Measurements from ENCODE around the gene ZNF256. TPM values are rescaled to one million over a fixed set of nuclear protein-coding genes. Genes with fewer than 3 reads are reported as not detected.

The ZNF256 gene
- total and polyA plus RNA-seq, 2 of the 4 experiments (the other 2 are of a cell fraction): 3.0 to 7.0 TPM

DNA sequence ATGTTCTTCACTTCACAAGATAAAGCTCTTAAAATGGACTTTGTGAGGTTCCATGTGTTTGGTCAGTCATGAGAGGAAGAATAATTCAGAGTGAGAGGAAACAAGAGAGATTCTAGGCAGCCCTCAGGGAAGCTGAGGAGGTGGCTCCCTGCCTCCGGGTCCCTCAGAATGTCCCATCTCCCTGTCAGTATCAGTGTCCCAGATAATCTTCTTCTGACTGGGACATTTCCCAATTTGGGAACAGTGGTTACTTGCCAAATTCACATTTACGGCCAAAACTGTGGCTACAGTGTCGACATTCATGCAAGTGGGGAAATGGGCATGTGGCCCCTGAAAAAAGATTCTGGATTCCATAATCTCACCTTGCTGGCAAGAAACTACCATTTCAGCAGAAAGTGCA lies 40.1 kb downstream of the ZNF256 start:
- Histone ChIP-seq H3K36me3 (ENCODE audit: control insufficient read depth, insufficient read depth, low read length) (peaks cover 39% of the 10 kb centered on the region), H2AK9ac (replicated peaks; ENCODE audit: low read depth, low read length, poor library complexity) (no peak overlapping the region), H3K27ac (ENCODE audit: insufficient read depth, low read length) (no peak overlapping the region), H2AFZ (replicated peaks; ENCODE audit: low read length, poor library complexity) (no peak overlapping the region), H3K4me2 (ENCODE audit: low read depth, low read length) (no peak overlapping the region), H2BK120ac (ENCODE audit: low read depth, low read length) (no peak overlapping the region), H2AK5ac (ENCODE audit: low read depth, low read length) (no peak overlapping the region), H3K9me3 (ENCODE audit: control insufficient read depth, insufficient read depth, low read length) (peaks cover 8% of the 10 kb centered on the region; the same call in 1 of the 2 replicates), H4K20me1 (ENCODE audit: insufficient read depth, low read length) (no peaks in the 10 kb centered on the region), H3K4me3 (ENCODE audit: insufficient read depth, low read depth, low read length) (no peak overlapping the region), H3K79me1 (ENCODE audit: low read depth in 1 of 2, low read length in 2 of 2) (peaks cover 3 to 8% of the 10 kb centered on the region in 2 experiments; a peak in 2 of 4 replicates), H4K91ac (ENCODE audit: insufficient read depth, low read depth, low read length) (no peak overlapping the region), H4K5ac (ENCODE audit: low read depth, low read length) (no peak overlapping the region), H3K9me1 (ENCODE audit: insufficient read depth, low read length) (no peaks in the 10 kb centered on the region), H3K23ac (ENCODE audit: low read depth, low read length) (no peak overlapping the region), H3K9ac (ENCODE audit: low read depth, low read length) (no peak overlapping the region), H3K4ac (ENCODE audit: low read depth, low read length) (no peak overlapping the region), H3K18ac (ENCODE audit: low read depth, low read length) (no peak overlapping the region), H3K27me3 (ENCODE audit: control insufficient read depth, insufficient read depth, low read length) (no peaks in the 10 kb centered on the region), H2BK5ac (ENCODE audit: low read depth, low read length, poor library complexity, severe bottlenecking) (no peak overlapping the region), H3K14ac (replicated peaks; ENCODE audit: low read depth, low read length) (no peak overlapping the region), H2BK20ac (ENCODE audit: low read depth, low read length) (no peak overlapping the region), H3K4me1 (ENCODE audit: control insufficient read depth, insufficient read depth, low read length) (no peaks in the 10 kb centered on the region), H2BK15ac (ENCODE audit: low read depth, low read length) (no peak overlapping the region), H3K56ac (ENCODE audit: extremely low read depth, insufficient read depth, low read length) (no peak overlapping the region), H4K8ac (ENCODE audit: low read depth in 2 of 2, low read length in 2 of 2) (no peak overlapping the region)
- dilution Hi-C loops (cut with HindIII; ENCODE audit: low sequenced_read_pairs, unreplicated experiment): no loop called here
- in situ Hi-C loops (cut with MboI; ENCODE audit: low sequenced_read_pairs): no loop called here
- POLR2A ChIA-PET (ENCODE audit: unreplicated experiment): no interaction called here
- intact Hi-C loops (cut with micrococcal nuclease): no loop called here
- CTCF ChIA-PET: no interaction called here
- DNase-seq: no peak
- no CpG with 5 or more reads among the region's 3 CpGs for WGBS, 2 experiments (ENCODE audit: extremely low coverage in 2 of 2, insufficient read length in 1 of 2)
- no peak for ATAC-seq (ENCODE audit: low read depth)
- BruUV-seq (replicated peaks): no TSS peak
- TF ChIP-seq SMC3 (IDR thresholded peaks at IDR 0.05; ENCODE audit: low read depth, low read length) (no peak), FOS (IDR thresholded peaks at IDR 0.05; ENCODE audit: low read depth, low read length) (no peak), BHLHE40 (IDR thresholded peaks at IDR 0.05; ENCODE audit: low read depth, low read length) (no peak), RFX5 (IDR thresholded peaks at IDR 0.05; ENCODE audit: low read depth, low read length) (no peak), MXI1 (IDR thresholded peaks at IDR 0.05; ENCODE audit: borderline replicate concordance, low read depth, low read length) (no peak), POLR2A (IDR thresholded peaks at IDR 0.05; ENCODE audit: low read depth, low read length) (no peak), CHD1 (IDR thresholded peaks at IDR 0.05; ENCODE audit: low read depth, low read length) (no peak), MAZ (IDR thresholded peaks at IDR 0.05; ENCODE audit: borderline replicate concordance, low read depth, low read length) (no peak), RAD21 (IDR thresholded peaks at IDR 0.05; ENCODE audit: low read length) (no peak), MAFK (IDR thresholded peaks at IDR 0.05; ENCODE audit: low read depth, low read length) (no peak), CEBPB (IDR thresholded peaks at IDR 0.05; ENCODE audit: low read depth, low read length) (no peak), RCOR1 (IDR thresholded peaks at IDR 0.05; ENCODE audit: insufficient replicate concordance, low read length) (no peak), NFE2L2 (IDR thresholded peaks at IDR 0.05; ENCODE audit: low read depth, low read length) (no peak)
- TF ChIP-seq, protein P1, sequence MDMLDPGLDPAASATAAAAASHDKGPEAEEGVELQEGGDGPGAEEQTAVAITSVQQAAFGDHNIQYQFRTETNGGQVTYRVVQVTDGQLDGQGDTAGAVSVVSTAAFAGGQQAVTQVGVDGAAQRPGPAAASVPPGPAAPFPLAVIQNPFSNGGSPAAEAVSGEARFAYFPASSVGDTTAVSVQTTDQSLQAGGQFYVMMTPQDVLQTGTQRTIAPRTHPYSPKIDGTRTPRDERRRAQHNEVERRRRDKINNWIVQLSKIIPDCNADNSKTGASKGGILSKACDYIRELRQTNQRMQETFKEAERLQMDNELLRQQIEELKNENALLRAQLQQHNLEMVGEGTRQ (IDR thresholded peaks at IDR 0.05; ENCODE audit: low read depth, low read length): no peak
- TF ChIP-seq, protein P2, sequence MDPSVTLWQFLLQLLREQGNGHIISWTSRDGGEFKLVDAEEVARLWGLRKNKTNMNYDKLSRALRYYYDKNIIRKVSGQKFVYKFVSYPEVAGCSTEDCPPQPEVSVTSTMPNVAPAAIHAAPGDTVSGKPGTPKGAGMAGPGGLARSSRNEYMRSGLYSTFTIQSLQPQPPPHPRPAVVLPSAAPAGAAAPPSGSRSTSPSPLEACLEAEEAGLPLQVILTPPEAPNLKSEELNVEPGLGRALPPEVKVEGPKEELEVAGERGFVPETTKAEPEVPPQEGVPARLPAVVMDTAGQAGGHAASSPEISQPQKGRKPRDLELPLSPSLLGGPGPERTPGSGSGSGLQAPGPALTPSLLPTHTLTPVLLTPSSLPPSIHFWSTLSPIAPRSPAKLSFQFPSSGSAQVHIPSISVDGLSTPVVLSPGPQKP (IDR thresholded peaks at IDR 0.05; ENCODE audit: borderline replicate concordance, low read depth, low read length): no peak
- TF ChIP-seq, protein P3, sequence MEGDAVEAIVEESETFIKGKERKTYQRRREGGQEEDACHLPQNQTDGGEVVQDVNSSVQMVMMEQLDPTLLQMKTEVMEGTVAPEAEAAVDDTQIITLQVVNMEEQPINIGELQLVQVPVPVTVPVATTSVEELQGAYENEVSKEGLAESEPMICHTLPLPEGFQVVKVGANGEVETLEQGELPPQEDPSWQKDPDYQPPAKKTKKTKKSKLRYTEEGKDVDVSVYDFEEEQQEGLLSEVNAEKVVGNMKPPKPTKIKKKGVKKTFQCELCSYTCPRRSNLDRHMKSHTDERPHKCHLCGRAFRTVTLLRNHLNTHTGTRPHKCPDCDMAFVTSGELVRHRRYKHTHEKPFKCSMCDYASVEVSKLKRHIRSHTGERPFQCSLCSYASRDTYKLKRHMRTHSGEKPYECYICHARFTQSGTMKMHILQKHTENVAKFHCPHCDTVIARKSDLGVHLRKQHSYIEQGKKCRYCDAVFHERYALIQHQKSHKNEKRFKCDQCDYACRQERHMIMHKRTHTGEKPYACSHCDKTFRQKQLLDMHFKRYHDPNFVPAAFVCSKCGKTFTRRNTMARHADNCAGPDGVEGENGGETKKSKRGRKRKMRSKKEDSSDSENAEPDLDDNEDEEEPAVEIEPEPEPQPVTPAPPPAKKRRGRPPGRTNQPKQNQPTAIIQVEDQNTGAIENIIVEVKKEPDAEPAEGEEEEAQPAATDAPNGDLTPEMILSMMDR (conservative IDR thresholded peaks at IDR 0.05; ENCODE audit: low read depth, low read length): no peak

Data from IMR-90 (cell line).